Panc1 (cell line): Measurements from ENCODE around the gene ZBTB7C.

Experiments
- CTCF ChIP-seq: fragments of 450-650 bp; IDR thresholded peaks from 2 replicates; pipeline ENCODE4 v1.5.1; 2017; ENCODE audit warnings: mild to moderate bottlenecking
- POLR2AphosphoS5 ChIP-seq: IDR thresholded peaks from 2 replicates; pipeline ENCODE4 v1.6.1; 2012; ENCODE audit warnings: mild to moderate bottlenecking, low read depth, low read length, moderate library complexity
- REST ChIP-seq, 2 experiments: IDR thresholded peaks; 2 replicates each; pipeline ENCODE4 v1.6.1; 2011 to 2012; ENCODE audit warnings: low read depth in 2 of 2, control low read depth in 1 of 2, low read length in 1 of 2, mild to moderate bottlenecking in 1 of 2, moderate library complexity in 1 of 2; ENCODE audit not compliant: insufficient read depth in 1 of 2
- TCF7L2 ChIP-seq: IDR thresholded peaks from 2 replicates; pipeline ENCODE4 v1.6.1; 2011; ENCODE audit warnings: mild to moderate bottlenecking, low read depth, low read length, inconsistent platforms

GRCh38 chr18:48007955-48008701, 401.1 kb downstream of the ZBTB7C start:
- peak; percentile 87 for TF ChIP-seq CTCF
- no peak for TF ChIP-seq REST (IDR thresholded peaks at IDR 0.05; ENCODE audit: insufficient read depth in 1 of 2, low read depth in 2 of 2, low read length in 1 of 2)
- no peak for TF ChIP-seq POLR2AphosphoS5
- no peak for TF ChIP-seq TCF7L2
